Fibroblast of mammary gland (primary cell): ENCODE data around the gene RAB10.
"Not testable (repeated sequence)": the region's sequence is repeated elsewhere in the genome, so short reads cannot be mapped to it uniquely, and the experiment has no call there.

Experiments
- DNase-seq: peaks from one replicate; pipeline ENCODE4 v3.0.0-alpha.2; 2010; ENCODE audit warnings: low read depth
- H3K4me3 ChIP-seq: 2 replicates; pipeline ENCODE4 v1.5.1; 2011; ENCODE audit warnings: low read depth, mild to moderate bottlenecking, low read length, moderate library complexity; ENCODE audit not compliant: control insufficient read depth
- TF ChIP-seq, protein P1 (sequence below): conservative IDR thresholded peaks from 2 replicates; pipeline ENCODE4 v1.5.1; 2011; ENCODE audit warnings: low read depth, low read length, inconsistent platforms; ENCODE audit not compliant: control insufficient read depth, insufficient read depth

Gene RAB10

DNA sequence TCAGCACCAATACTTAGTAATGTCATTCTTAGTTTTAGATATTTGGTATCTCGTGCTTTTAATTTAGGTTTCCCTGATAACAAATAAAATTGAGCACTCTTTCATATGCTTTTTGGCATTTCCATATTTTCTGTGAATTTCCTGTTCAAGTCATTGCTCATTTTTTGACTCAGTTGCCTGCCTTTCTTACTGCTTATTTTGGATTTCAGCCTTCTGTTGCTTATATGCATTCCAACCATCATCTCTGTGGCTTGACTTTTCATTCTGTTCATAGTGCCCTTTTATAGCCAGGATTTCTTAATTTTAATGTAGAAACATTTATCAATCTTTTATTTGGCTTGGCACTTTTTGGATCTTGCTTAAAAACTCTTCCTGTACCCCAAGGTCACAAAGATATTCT lies 37.0 kb upstream of the RAB10 start:
- H3K4me3 ChIP-seq: no peak overlapping the region
- TF ChIP-seq, protein P1, sequence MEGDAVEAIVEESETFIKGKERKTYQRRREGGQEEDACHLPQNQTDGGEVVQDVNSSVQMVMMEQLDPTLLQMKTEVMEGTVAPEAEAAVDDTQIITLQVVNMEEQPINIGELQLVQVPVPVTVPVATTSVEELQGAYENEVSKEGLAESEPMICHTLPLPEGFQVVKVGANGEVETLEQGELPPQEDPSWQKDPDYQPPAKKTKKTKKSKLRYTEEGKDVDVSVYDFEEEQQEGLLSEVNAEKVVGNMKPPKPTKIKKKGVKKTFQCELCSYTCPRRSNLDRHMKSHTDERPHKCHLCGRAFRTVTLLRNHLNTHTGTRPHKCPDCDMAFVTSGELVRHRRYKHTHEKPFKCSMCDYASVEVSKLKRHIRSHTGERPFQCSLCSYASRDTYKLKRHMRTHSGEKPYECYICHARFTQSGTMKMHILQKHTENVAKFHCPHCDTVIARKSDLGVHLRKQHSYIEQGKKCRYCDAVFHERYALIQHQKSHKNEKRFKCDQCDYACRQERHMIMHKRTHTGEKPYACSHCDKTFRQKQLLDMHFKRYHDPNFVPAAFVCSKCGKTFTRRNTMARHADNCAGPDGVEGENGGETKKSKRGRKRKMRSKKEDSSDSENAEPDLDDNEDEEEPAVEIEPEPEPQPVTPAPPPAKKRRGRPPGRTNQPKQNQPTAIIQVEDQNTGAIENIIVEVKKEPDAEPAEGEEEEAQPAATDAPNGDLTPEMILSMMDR: no peak
- DNase-seq: no peak

DNA sequence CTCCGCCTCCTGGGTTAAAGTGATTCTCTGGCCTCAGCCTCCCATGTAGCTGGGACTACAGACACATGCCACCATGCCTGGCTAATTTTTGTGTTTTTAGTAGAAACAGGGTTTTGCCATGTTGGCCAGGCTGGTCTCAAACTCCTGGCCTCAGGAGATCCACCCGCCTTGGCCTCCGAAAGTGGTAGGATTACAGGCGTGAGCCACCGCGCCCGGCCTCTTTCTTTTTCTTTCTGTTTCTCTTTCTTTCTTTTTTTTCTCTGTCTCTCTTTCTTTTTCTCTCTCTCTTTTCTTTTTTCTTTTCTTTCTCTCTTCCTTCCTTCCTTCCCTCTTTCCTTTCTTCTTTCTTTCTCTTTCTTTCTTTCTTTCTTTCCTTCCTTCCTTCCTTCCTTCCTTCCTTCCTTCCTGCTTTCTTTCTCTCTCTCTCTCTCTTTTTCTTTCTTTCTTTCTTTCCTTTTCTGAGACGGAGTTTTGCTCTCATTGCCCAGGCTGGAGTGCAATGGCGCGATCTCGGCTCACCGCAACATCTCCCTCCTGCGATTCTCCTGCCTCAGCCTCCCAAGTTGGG lies 35.0 kb upstream of the RAB10 start:
- H3K4me3 ChIP-seq, DNase-seq: not testable (repeated sequence)

DNA sequence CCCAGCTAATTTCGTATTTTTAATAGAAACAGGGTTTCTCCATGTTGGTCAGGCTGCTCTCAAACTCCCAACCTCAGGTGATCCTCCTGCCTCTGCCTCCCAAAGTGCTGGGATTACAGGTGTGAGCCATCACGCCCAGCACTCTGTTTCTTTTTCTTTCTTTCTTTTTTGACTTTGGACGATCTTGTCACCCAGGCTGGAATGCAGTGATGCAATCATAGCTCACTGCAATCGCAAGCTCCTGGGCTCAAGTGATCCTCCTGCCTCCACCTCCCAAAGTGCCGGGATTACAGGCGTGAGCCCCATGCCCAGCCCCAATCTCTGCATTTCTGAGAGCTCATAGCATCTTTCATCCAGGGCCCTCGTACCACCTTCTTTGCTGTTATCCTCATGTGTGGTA lies 34.5 kb upstream of the RAB10 start:
- H3K4me3 ChIP-seq: not testable (repeated sequence)

DNA sequence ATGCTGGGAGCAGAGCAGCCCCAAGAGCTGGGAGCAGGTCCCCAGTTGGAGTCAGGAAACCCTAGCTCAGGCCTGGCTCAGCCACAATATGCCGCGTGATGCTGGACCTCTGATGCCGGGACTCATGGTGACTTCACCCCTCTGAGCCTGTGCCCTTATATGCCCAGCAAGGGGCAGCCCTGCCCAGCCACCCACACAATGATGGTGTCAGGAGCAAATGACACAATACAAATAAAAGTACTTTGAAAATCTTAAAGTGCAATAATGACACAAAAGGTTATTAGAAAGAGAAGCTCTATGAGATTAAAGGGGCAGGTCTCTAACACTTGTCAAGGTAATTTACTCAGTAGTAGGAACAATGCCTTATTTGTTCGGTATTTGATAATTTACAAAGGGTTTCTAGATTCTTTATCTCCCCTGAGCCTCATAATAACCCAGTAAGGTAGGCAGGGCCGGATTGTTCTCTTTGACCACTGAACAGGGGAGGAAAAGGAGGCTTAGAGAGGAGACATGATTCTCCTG lies 33.3 kb upstream of the RAB10 start:
- TF ChIP-seq, protein P1: no peak
- no peak for DNase-seq
- no peak overlapping the region for H3K4me3 ChIP-seq

More for the DNA sequence above, 34.5 kb upstream of the RAB10 start:
- DNase-seq: not testable (repeated sequence)

DNA sequence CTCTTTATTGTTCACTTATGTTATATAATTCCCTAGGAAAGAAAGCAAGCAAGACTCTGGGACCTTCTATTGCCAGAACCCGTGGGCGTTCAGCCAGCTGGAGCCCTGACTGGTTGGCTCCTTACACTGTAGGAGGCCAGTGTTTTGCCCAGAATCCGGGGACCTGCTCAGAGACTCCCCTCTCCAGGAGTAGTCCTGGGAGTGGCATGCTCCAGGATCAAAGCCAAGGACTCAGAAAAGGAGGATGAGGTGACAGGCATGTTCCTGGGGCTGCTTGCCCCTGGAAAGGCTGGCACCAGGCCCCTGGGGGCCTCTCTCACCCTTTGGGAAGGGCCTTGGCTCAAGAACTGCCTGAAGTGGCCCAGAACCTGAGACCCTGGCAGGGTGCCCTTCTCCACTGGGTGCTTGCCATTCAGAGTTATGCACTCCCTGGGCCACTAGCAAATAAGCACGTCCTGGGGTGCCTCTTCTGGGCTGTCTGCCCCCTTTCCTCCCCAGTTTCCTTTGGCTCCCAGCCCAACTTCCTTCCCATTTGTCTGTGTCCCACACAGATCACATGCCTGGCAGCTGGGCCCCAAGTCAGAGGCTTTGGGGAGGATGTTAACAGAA lies 32.0 kb upstream of the RAB10 start:
- TF ChIP-seq, protein P1: no peak
- H3K4me3 ChIP-seq: no peak overlapping the region
- peak; percentile 49 for DNase-seq

DNA sequence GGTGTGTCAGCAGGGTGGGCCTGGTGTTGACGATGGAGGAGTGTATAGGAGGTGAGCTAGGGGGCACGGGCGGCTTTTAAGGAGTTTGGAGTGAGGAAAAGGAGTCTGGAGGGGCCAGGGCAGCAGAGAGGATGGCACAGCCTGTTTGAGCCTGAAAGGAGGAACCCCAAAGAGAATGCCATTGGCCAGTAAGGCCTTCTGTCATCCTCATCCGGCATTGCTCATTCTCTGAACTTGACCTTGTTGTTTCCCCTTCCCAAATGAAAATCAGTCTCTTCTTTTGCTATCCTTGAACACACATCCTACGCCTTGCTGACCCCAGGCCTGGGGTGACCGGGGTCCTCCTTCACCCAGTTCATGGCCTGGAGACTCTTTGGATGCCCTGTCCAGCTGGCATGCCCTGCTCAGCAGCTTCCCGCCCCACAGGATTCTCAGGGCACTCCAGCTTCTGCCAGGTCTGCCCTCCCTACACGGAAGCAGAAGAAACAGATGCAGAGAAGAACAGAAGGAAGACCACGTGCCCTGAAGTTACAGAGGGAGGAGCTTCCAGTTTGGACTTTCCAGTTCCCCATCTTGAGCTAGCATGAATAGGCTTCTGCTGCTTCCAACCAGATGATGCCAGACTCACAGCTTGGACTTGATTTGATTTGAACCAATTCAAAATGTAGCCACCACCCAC lies 31.1 kb upstream of the RAB10 start:
- H3K4me3 ChIP-seq: no peak overlapping the region
- TF ChIP-seq, protein P1: no peak
- DNase-seq: no peak

DNA sequence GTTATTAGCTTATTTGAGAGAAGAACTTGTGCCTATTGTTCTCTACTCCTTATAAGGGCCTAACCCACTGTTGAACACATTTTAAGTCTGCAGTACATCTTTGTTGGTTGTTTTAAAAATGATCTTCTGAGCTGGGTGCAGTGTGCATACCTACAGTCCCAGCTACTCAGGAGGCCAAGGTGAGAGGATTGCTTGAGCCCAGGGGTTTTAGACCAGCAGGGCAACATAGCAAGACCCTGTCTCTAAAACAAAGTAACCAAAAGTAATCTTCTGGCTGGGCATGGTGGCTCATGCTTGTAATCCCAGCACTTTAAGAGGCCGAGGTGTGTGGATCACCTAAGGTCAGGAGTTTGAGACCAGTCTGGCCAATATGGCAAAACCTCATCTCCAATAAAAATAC lies 25.8 kb upstream of the RAB10 start:
- DNase-seq: no peak
- H3K4me3 ChIP-seq: no peak overlapping the region
- TF ChIP-seq, protein P1: no peak
